ENCODE data around the gene TNFSF13. TPM values are rescaled to one million over a fixed set of nuclear protein-coding genes. Genes with fewer than 3 reads are reported as not detected.

The TNFSF13 gene
- total and polyA plus RNA-seq, 2 of the 8 experiments (the other 6 are each of a cell fraction or from before 2014, with no cell fraction given) = 2.1 to 2.6 TPM

- H3K79me2 ChIP-seq (ENCODE audit: control insufficient read depth in 1 of 2, insufficient read depth in 2 of 2, low read length in 2 of 2) = peaks cover 12 to 22% of the 10 kb centered on the region in 2 experiments
- H2AK5ac ChIP-seq (ENCODE audit: low read depth, low read length) = no peak within 1 kb of the TSS; the same call in 1 of the 2 replicates
- no peak within 1 kb of the TSS for H3K14ac ChIP-seq (ENCODE audit: insufficient read length)
- no peak within 1 kb of the TSS for H3K4me3 ChIP-seq (ENCODE audit: extremely low read depth in 1 of 4, insufficient read depth in 2 of 4, low read depth in 3 of 4, low read length in 4 of 4)
- no peak within 1 kb of the TSS for H3K9ac ChIP-seq (replicated peaks in 1 of 4; ENCODE audit: extremely low read depth in 1 of 4, low read depth in 3 of 4, low read length in 3 of 4)
- no peak within 1 kb of the TSS for H3K4ac ChIP-seq (replicated peaks; ENCODE audit: insufficient read length, low read depth, low read length)
- peak in 1 of 2 experiments; percentile 77 for DNase-seq (ENCODE audit: low read depth in 1 of 2, low spot score in 2 of 2)
- ChIA-PET POLR2A (ENCODE audit: partially characterized antibody) (interaction anchor here (0.8 to 37.5 kb wide), 20 partner anchors 3 to 337 kb away, joined by 3 to 1144 read pairs (median 5); partner anchors contain the start of genes ATP1B2, CD68, FXR2 and GABARAP), CTCF (ENCODE audit: partially characterized antibody) (interaction anchor here (1.0 to 3.0 kb wide), 5 partner anchors 10 to 109 kb away, joined by 3 to 15 read pairs (median 4); partner anchors contain the start of genes SOX15, TP53 and WRAP53)
- H3K4me2 ChIP-seq (ENCODE audit: insufficient read depth in 1 of 2, low read depth in 2 of 2, low read length in 2 of 2) = 0 out of 4 replicates have a peak within 1 kb of the TSS, but pooled peaks of 1 of the 2 experiments have one; percentile 14
- H2BK12ac ChIP-seq (ENCODE audit: low read depth, low read length) = peak within 1 kb of the TSS; percentile 17; the same call in 1 of the 2 replicates
- peak within 1 kb of the TSS; percentile 56 for H2BK5ac ChIP-seq (ENCODE audit: low read depth, low read length)
- no peak within 1 kb of the TSS for H3K18ac ChIP-seq (ENCODE audit: extremely low read depth, low read length)
- H3K79me1 ChIP-seq (ENCODE audit: low read depth, low read length) = peaks cover 7% of the 10 kb centered on the region; the same call in 1 of the 2 replicates
- no peaks in the 10 kb centered on the region for H3K9me3 ChIP-seq (ENCODE audit: insufficient read depth in 2 of 2, low read depth in 1 of 2, low read length in 1 of 2)
- peaks cover 8% of the 10 kb centered on the region; the same call in 1 of the 2 replicates for H3K23me2 ChIP-seq (ENCODE audit: low read depth, low read length)
- H4K5ac ChIP-seq (ENCODE audit: insufficient read length, low read depth, low read length) = no peak within 1 kb of the TSS
- H3K23ac ChIP-seq (ENCODE audit: insufficient read length) = no peak within 1 kb of the TSS
- peaks cover 38 to 49% (median 44%) of the 10 kb centered on the region in 4 experiments for H3K36me3 ChIP-seq (ENCODE audit: control insufficient read depth in 2 of 4, insufficient read depth in 4 of 4, low read length in 3 of 4)
- H3K27me3 ChIP-seq (replicated peaks in 1 of 4; ENCODE audit: control insufficient read depth in 3 of 4, extremely low read depth in 1 of 4, insufficient read depth in 3 of 4, low read length in 3 of 4) = no peaks in the 10 kb centered on the region
- peaks cover 4 to 16% (median 11%) of the 10 kb centered on the region in 4 experiments; a peak in 6 of 7 replicates for H3K4me1 ChIP-seq (replicated peaks in 1 of 4; ENCODE audit: control insufficient read depth in 3 of 4, insufficient read depth in 4 of 4, low read length in 3 of 4)
- H2AFZ ChIP-seq (ENCODE audit: low read length) = no peak within 1 kb of the TSS
- no peak within 1 kb of the TSS for H4K91ac ChIP-seq (replicated peaks; ENCODE audit: insufficient read length, low read length)
- 51% methylated on average over 7 of the region's 7 CpGs; no CpG with 5 or more reads in 1 of the 2 experiments for WGBS, 2 experiments (ENCODE audit: extremely low coverage in 1 of 2, insufficient coverage in 1 of 2, insufficient read length in 1 of 2, insufficient replicate concordance in 2 of 2, low coverage in 1 of 2, low lambda C conversion rate in 2 of 2, missing lambda C conversion rate in 1 of 2)
- H2BK20ac ChIP-seq (ENCODE audit: low read length) = peak within 1 kb of the TSS; percentile 40; the same call in 1 of the 2 replicates
- peaks cover 22 to 25% of the 10 kb centered on the region in 2 experiments for H4K20me1 ChIP-seq (replicated peaks in 1 of 2; ENCODE audit: control insufficient read depth in 1 of 2, insufficient read depth in 2 of 2, low read length in 2 of 2)
- H3K56ac ChIP-seq (replicated peaks; ENCODE audit: insufficient read length, low read depth, low read length) = no peak within 1 kb of the TSS
- no peak within 1 kb of the TSS; the same call in 1 of the 2 replicates for H4K8ac ChIP-seq (ENCODE audit: extremely low read depth, insufficient read depth, low read length)
- peak within 1 kb of the TSS; percentile 18 for H3K27ac ChIP-seq (ENCODE audit: low read depth, low read length)
- H2BK120ac ChIP-seq (replicated peaks; ENCODE audit: low read depth, low read length) = no peak within 1 kb of the TSS
- FAIRE-seq = no peak
- H2BK15ac ChIP-seq (ENCODE audit: low read length) = 0 out of 2 replicates have a peak within 1 kb of the TSS, but pooled peaks have one; percentile 63
- TF ChIP-seq CEBPB (IDR thresholded peaks at IDR 0.05; ENCODE audit: low read depth, low read length) = no peak; the same call in 1 of the 2 replicates
- TF ChIP-seq EP300 (IDR thresholded peaks at IDR 0.05; ENCODE audit: borderline replicate concordance in 1 of 2, low read depth in 2 of 2, low read length in 2 of 2) = no peak
- TF ChIP-seq, protein P1, sequence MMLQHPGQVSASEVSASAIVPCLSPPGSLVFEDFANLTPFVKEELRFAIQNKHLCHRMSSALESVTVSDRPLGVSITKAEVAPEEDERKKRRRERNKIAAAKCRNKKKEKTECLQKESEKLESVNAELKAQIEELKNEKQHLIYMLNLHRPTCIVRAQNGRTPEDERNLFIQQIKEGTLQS (IDR thresholded peaks at IDR 0.05; ENCODE audit: insufficient read depth, low read depth, low read length) = no peak
- TF ChIP-seq CHD2 (IDR thresholded peaks at IDR 0.05; ENCODE audit: low read length) = peak; percentile 8
- no peak for TF ChIP-seq TEAD4 (IDR thresholded peaks at IDR 0.05; ENCODE audit: low read depth, low read length)
- no peak for TF ChIP-seq RBBP5 (IDR thresholded peaks at IDR 0.05; ENCODE audit: borderline replicate concordance, low read depth, low read length)
- peak; percentile 95 to 97 for TF ChIP-seq POLR2A (IDR thresholded peaks at IDR 0.05; ENCODE audit: control extremely low read depth in 1 of 2, low read depth in 2 of 2, low read length in 2 of 2)
- TF ChIP-seq RFX5 (IDR thresholded peaks at IDR 0.05; ENCODE audit: borderline replicate concordance, low read depth, low read length) = no peak
- peak; percentile 41 for TF ChIP-seq TAF7 (optimal IDR thresholded peaks at IDR 0.05; ENCODE audit: borderline replicate concordance, low read depth, low read length)
- no peak for TF ChIP-seq BACH1 (IDR thresholded peaks at IDR 0.05; ENCODE audit: low read length)
- no peak for TF ChIP-seq SRF (IDR thresholded peaks at IDR 0.05; ENCODE audit: low read depth, low read length)
These were observed 20.7 kb downstream of the TNFSF13 start, which contains the start of gene CD68 for GRCh38 chr17:7579001-7579833. Gene CD68 (plus strand): TSS chr17:7579638. CDS start chr17:7579678, 40 bp downstream.

All from H1 (cell line).